Activated naive CD8-positive, alpha-beta T cell treated with anti-CD3 and anti-CD28 coated beads, Interleukin-2, amount 10 ng/mL, durations not matched to agents 7 days and 5 days (primary cell): ENCODE data around the gene MBTPS1. TPM values are rescaled to one million over a fixed set of nuclear protein-coding genes. Genes with fewer than 3 reads are reported as not detected.

ENCODE experiments used
- ATAC-seq: fragments of 150-1000 bp; cut with Tn5 transposase; one replicate; pipeline ENCODE4 v1.10.0; 2021; ENCODE audit warnings: low read depth, moderate library complexity
- POLR2A ChIA-PET: fragments of 350-600 bp; sonication (Branson Sonifier 250); formaldehyde crosslinking; loops from one replicate; lab custom pipeline; 2021; ENCODE audit warnings: antibody characterized with exemption; lab: Charles Lee
- DNase-seq: peaks from one replicate; pipeline ENCODE4 v3.0.0; 2021
- H3K27ac Mint-ChIP-seq: one replicate; pipeline ENCODE4 v1.8.0; 2022; ENCODE audit warnings: mild to moderate bottlenecking, mixed read lengths
- H3K27me3 Mint-ChIP-seq: one replicate; pipeline ENCODE4 v1.8.0; 2022; ENCODE audit warnings: mild to moderate bottlenecking, moderate library complexity, mixed read lengths
- H3K36me3 Mint-ChIP-seq: one replicate; pipeline ENCODE4 v1.8.0; 2021; ENCODE audit warnings: mild to moderate bottlenecking, mixed read lengths
- H3K4me1 Mint-ChIP-seq: one replicate; pipeline ENCODE4 v1.8.0; 2021; ENCODE audit warnings: mixed read lengths
- H3K4me3 Mint-ChIP-seq: one replicate; pipeline ENCODE4 v1.8.0; 2022; ENCODE audit warnings: mild to moderate bottlenecking, moderate library complexity, mixed read lengths
- H3K9me3 Mint-ChIP-seq: one replicate; pipeline ENCODE4 v1.8.0; 2021; ENCODE audit warnings: mixed read lengths
- total RNA-seq, 2 experiments: library from RNA; stranded (reverse); gene quantifications; one replicate each; pipeline ENCODE4 v1.2.3, GENCODE V29; 2021

Gene MBTPS1
- total RNA-seq, 2 experiments from 2014 or later: 73.2 to 85.4 TPM

DNA sequence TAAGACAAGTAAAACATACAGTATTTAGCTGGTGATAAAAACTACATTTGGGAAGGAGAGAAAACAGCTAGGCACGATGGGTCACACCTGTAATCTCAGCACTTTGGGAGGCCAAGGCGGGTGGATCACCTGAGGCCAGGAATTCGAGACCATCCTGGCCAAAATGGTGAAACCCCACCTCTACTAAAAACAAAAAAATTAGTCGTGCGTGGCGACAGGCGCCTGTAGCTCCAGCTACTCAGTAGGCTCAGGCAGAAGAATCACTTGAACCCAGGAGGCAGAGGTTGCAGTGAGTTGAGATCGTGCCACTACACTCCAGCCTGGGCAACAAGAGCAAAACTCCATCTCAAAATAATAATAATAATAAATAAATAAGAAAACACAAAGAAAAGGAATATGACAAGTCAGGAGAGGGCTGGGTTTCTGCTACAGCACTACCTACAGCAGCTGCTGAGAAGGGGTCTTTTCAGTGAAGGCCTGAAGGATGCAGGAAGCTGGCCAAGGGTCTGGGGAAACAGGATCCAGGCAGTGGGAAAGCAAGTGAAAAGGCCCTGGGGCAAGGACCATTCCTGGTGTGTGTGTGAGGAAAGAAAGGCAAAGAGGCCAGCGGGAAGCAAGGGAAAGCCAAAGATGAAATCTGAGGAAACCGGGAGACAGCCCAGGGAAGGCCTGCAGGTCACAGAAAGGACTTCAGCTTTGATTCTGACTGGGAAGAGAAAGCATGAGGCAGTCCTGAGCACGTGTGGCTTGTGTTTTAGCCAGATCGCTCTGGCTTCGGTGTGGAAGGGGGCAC lies 10.6 kb downstream of the MBTPS1 start:
- Mint-ChIP-seq H3K4me3 (no peak overlapping the region), H3K4me1 (peaks cover 6% of the 10 kb centered on the region), H3K9me3 (no peaks in the 10 kb centered on the region), H3K36me3 (peaks cover 4% of the 10 kb centered on the region), H3K27ac (no peak overlapping the region), H3K27me3 (no peaks in the 10 kb centered on the region)
- DNase-seq: no peak
- POLR2A ChIA-PET: interaction anchor here (2.7 kb wide), 1 partner anchor 11 kb away, joined by 10 read pairs; the partner anchor contains the start of gene MBTPS1
- no peak for ATAC-seq

DNA sequence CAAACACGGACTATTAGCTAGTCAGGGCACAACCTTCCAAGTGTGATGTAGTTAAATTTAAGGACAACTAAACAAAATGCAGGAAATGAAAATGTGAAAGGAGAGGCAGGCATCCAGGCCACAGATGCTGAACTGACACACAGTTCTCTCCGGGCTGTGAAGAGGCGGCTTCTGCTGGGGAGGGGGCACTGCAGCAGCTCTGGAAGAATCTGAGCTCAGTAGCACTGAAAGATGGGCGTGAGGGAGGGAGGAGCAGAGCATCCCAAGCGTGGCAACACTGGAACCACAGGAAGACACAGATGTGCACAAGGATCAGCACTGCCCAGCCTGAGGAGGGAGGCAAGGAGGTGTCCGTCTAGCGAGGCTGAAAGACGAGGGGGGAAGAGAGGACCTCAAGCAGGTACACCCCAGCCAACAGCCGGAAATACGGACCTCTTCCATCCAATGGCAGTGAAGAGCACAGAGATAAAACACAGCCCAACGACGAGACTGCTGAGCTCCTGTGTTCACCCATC lies 11.4 kb downstream of the MBTPS1 start:
- H3K4me1 Mint-ChIP-seq: peaks cover 8% of the 10 kb centered on the region
- H3K9me3 Mint-ChIP-seq: no peaks in the 10 kb centered on the region
- DNase-seq (no peak), ATAC-seq (no peak)
- no peak overlapping the region for H3K27ac Mint-ChIP-seq
- H3K4me3 Mint-ChIP-seq: no peak overlapping the region
- peaks cover 6% of the 10 kb centered on the region for H3K36me3 Mint-ChIP-seq
- H3K27me3 Mint-ChIP-seq: no peaks in the 10 kb centered on the region
- POLR2A ChIA-PET: no interaction called here

DNA sequence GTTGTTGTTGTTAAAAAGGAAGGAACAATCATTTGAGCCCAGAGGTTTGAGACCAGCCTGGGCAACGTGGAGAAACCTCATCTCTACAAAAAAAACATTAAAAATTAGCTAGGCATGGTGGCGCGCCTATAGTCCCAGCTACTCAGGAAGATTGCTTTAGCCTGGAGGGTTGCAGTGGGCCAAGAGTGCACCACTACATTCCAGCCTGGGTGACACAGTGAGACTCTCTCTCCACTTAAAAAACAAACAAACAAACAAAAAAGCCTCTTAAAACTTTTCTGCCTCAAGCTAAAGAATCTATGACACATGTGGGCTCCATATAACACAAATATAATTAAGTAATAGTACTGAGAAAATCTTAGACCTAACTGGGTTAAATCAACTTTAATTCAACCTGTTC lies 12.5 kb downstream of the MBTPS1 start:
- peaks cover 14% of the 10 kb centered on the region for H3K4me1 Mint-ChIP-seq
- H3K4me3 Mint-ChIP-seq: no peak overlapping the region
- DNase-seq (no peak), ATAC-seq (no peak)
- no peak overlapping the region for H3K27ac Mint-ChIP-seq
- H3K9me3 Mint-ChIP-seq: no peaks in the 10 kb centered on the region
- H3K36me3 Mint-ChIP-seq: peaks cover 8% of the 10 kb centered on the region
- POLR2A ChIA-PET: no interaction called here
- H3K27me3 Mint-ChIP-seq: no peaks in the 10 kb centered on the region

DNA sequence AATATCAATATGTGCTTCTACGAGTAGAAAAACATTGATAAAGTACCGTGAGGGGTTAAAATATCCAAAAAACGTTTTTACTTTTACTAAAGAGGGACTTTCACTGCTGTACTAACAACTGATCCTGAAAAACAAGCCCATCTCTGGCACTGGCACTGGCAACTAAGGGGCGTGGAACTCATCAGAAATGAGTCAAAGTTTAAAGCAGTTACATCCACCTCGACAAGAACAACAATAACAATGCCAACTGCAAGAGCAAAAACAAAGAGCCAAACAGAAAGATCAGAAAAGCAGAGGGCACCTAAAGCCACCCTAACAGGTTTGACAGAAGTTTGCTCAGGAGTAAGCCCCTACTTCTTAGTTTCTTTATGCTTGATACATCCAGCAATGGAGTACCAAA lies 13.1 kb downstream of the MBTPS1 start:
- Mint-ChIP-seq H3K4me1 (peaks cover 19% of the 10 kb centered on the region), H3K36me3 (peaks cover 10% of the 10 kb centered on the region), H3K27me3 (no peaks in the 10 kb centered on the region), H3K4me3 (no peak overlapping the region), H3K27ac (no peak overlapping the region), H3K9me3 (no peaks in the 10 kb centered on the region)
- POLR2A ChIA-PET: no interaction called here
- no peak for DNase-seq
- no peak for ATAC-seq

DNA sequence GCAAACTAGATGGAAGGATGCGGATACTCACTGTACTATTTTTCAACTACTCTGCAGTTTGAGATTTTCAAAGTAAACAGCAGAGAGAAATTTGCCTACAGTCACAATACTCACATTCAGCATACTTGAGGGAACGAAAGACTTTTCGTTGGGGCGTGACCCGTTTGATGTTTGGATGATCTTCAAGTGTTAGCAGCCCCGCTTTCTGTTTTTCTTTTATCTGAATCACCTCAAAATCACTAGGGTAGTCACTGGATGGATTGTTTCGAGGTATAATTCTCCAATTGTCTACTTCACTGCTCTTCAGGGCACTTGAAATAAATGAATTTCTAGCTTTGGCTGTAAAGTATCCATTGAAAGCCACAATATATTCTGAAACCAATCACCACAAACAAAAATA lies 17.8 kb downstream of the MBTPS1 start:
- Mint-ChIP-seq H3K4me3 (no peak overlapping the region), H3K4me1 (peaks cover 17% of the 10 kb centered on the region), H3K9me3 (no peaks in the 10 kb centered on the region), H3K36me3 (peaks cover 19% of the 10 kb centered on the region), H3K27me3 (no peaks in the 10 kb centered on the region), H3K27ac (no peak overlapping the region)
- POLR2A ChIA-PET: no interaction called here
- ATAC-seq (no peak), DNase-seq (no peak)

DNA sequence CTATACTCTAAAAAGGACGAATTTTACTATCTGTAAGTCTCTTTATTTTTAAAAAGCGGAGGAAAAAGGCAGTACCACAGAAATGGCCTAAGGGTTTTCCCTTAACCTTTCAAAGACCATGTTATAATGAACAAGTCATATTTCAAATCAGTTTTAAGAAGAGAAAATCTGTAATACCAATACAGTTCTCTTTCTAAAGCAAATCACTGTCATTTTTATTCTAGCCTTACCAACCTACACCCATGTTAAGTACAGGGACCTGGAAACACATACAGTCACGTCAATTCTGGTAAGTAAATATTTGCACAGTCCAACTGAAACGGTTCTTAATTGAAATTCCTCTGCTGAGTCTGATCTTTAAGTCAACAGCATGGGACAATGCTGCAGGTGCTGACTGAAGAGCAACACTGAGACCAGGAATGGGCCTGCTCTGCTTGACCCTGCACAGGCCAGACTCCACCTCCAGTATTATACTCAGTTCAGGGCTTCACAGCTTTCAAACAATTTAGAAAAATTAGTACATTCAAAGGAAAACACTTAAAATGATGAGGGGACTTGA lies 20.2 kb downstream of the MBTPS1 start:
- Mint-ChIP-seq H3K4me3 (no peak overlapping the region), H3K9me3 (no peaks in the 10 kb centered on the region), H3K4me1 (peaks cover 15% of the 10 kb centered on the region), H3K27ac (no peak overlapping the region), H3K27me3 (no peaks in the 10 kb centered on the region), H3K36me3 (peaks cover 21% of the 10 kb centered on the region)
- DNase-seq (no peak), ATAC-seq (no peak)
- POLR2A ChIA-PET: no interaction called here

DNA sequence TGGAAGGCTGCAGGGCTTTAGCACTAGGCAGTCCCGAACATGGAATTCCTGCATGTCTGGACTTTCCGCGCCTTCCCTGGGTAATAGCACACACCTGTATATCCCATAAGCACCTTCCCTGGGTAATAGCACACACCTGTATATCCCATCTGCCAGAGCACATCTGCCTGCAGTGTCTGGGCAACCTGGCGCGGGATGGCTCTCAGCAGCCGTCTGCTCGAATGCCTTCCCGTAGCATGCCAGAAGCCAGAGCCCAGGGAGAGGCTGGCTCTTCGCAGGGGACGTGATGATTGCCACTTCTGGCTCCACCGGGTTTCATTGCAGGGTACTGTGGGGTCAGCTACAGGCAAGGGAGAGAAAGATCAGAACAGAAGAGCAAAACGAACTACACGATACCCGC lies 21.3 kb downstream of the MBTPS1 start:
- no peak for DNase-seq
- H3K4me1 Mint-ChIP-seq: peaks cover 13% of the 10 kb centered on the region
- POLR2A ChIA-PET: no interaction called here
- H3K27me3 Mint-ChIP-seq: no peaks in the 10 kb centered on the region
- H3K27ac Mint-ChIP-seq: no peak overlapping the region
- ATAC-seq: no peak
- H3K4me3 Mint-ChIP-seq: no peak overlapping the region
- H3K9me3 Mint-ChIP-seq: no peaks in the 10 kb centered on the region
- peaks cover 21% of the 10 kb centered on the region for H3K36me3 Mint-ChIP-seq

DNA sequence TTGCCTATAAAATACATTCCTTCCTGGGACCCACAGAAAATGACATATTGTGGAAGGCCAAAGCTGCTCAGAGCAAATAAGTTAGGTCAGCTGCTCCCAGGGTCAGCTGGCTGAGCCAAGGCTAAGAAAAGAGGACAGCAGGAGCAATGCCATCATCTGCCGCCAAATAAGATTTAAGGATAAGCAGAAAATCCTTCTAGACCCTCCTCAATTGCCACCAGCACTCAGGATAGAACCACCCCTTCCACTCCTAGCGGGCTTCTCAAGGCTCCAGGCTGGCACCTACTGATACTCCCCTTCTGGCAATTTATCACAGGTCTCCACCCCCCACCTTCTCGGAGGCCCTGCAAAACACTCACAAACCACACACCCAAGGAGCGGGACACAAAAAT lies 22.9 kb downstream of the MBTPS1 start:
- ATAC-seq (no peak), DNase-seq (no peak)
- Mint-ChIP-seq H3K4me1 (peaks cover 13% of the 10 kb centered on the region), H3K27me3 (no peaks in the 10 kb centered on the region), H3K36me3 (peaks cover 24% of the 10 kb centered on the region), H3K9me3 (no peaks in the 10 kb centered on the region), H3K27ac (no peak overlapping the region), H3K4me3 (no peak overlapping the region)
- POLR2A ChIA-PET: no interaction called here

DNA sequence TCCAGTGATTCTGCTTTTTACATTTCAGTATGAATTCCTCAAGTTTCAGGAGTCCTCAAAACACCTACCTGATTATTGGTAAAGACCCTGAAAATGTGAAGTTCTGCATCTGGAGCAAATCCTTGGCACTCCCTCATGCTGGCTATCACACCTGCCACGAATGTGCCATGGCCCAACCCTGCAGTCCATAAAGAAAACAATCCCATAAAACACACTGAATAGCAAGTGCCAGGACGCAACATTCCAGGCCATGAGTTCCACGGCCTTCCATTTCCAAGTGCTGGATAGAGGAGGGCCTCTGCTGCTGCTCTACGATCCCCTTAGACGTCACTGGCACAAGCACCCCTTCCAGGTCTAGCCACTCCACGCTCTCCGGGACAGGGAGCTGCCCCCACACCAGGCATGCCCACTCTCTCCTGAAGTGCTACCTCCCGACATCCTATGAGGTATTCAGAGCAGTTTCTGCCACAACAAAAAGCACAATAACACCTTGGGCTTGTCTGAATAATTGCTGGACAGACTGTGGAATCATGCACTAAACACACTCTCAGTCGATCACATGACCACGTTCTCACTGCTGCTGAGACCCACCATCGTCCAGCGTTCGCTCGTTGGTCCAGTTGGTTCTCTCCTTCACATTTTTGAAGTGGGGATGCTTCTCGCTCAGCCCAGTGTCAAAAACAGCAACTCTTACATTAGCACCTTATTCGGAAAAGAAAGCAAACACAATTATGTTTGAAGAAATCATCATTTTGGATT lies 23.4 kb downstream of the MBTPS1 start:
- H3K27ac Mint-ChIP-seq: no peak overlapping the region
- no peaks in the 10 kb centered on the region for H3K9me3 Mint-ChIP-seq
- no peak overlapping the region for H3K4me3 Mint-ChIP-seq
- H3K4me1 Mint-ChIP-seq: peaks cover 17% of the 10 kb centered on the region
- H3K36me3 Mint-ChIP-seq: peaks cover 25% of the 10 kb centered on the region
- no peak for DNase-seq
- ATAC-seq: no peak
- H3K27me3 Mint-ChIP-seq: no peaks in the 10 kb centered on the region
- POLR2A ChIA-PET: no interaction called here

DNA sequence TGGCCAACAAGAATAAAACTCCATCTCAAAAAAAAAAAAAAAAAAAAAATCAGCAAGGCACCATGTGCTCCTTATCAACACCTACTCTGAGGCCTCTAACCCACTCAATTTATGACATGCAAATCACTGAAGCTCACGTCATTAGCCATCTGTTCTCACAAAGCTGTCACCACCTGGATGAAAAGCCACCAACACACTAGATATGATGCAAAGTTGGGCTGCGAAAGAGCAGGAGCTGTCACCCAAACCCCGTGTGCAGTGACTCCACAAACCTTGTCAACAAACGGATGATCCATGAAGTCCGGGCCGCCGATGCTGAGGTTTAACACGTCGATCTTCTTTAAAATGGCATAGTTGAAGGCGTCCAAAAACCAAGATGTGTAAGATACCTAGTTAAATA lies 25.3 kb downstream of the MBTPS1 start:
- Mint-ChIP-seq H3K4me3 (no peak overlapping the region), H3K36me3 (peaks cover 29% of the 10 kb centered on the region), H3K27ac (no peak overlapping the region), H3K4me1 (peaks cover 29% of the 10 kb centered on the region), H3K27me3 (no peaks in the 10 kb centered on the region), H3K9me3 (no peaks in the 10 kb centered on the region)
- ATAC-seq (no peak), DNase-seq (no peak)
- POLR2A ChIA-PET: no interaction called here

DNA sequence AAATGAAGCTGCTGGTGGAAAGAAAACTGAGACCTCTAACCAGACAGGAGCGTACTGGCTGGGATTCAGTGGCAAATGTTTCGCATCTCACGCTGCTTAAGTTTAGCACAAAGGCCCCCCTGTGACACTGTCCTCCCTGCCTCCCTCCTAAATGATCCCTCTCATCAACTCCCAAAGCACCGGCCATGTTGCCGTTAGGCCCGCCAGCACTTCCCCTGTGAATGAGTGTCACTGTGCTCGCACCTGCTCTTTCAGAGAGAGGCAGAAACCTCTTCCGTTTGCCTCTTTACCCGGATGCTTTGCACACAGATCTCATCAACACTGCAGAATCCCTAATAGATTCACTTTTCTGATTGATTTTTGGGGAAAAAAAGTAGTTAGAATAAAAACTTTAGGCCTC lies 26.5 kb downstream of the MBTPS1 start:
- peak overlapping the region; percentile 39 for H3K4me3 Mint-ChIP-seq
- H3K27ac Mint-ChIP-seq: peak overlapping the region; percentile 79
- no peak for DNase-seq
- no peak for ATAC-seq
- H3K27me3 Mint-ChIP-seq: no peaks in the 10 kb centered on the region
- POLR2A ChIA-PET: interaction anchor here (0.6 kb wide), 1 partner anchor 17 kb away, joined by 3 read pairs; no protein-coding TSS in a partner anchor
- H3K36me3 Mint-ChIP-seq: peaks cover 35% of the 10 kb centered on the region
- H3K4me1 Mint-ChIP-seq: peaks cover 38% of the 10 kb centered on the region
- no peaks in the 10 kb centered on the region for H3K9me3 Mint-ChIP-seq

DNA sequence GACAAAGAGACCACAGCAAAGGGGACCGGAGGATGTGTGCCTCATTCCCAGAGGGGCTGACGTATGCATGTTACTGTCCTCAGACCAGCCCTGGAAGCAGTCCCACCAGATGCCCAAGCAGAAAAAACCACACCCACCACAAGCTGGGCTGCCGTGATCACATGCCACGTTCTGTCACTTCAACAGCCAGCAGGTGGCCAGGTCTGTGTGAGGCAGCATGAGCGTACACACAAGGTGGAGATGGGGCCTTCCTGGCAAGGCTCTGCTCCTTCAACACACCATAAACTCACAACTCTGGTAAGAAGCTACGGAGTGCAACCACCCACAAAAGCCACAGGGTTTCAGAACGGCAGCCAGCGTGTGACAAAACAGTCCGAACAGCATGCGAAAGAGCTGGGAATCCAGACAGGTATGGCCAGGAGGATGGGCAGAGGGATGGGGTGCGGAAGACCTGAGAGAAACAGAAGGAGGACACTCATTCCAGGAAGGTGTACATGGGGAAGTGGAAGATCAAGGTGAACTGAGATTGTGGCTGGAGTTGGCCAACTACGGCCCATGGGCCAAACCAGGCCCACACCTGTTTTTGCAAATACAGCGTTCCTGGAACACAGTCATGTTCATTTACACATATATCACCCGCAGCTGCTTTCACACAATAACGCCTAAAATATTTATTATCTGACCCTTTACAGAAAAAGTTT lies 27.9 kb downstream of the MBTPS1 start:
- POLR2A ChIA-PET: interaction anchor here (2.1 kb wide), 1 partner anchor 28 kb away, joined by 16 read pairs; the partner anchor contains the start of gene MBTPS1
- H3K36me3 Mint-ChIP-seq: peaks cover 32% of the 10 kb centered on the region

More for the DNA sequence above, 27.9 kb downstream of the MBTPS1 start:
- peak; percentile 52 for DNase-seq
- peak overlapping the region; percentile 73 for H3K27ac Mint-ChIP-seq
- H3K27me3 Mint-ChIP-seq: no peaks in the 10 kb centered on the region
- peaks cover 43% of the 10 kb centered on the region for H3K4me1 Mint-ChIP-seq
- ATAC-seq: peak; percentile 71
- no peaks in the 10 kb centered on the region for H3K9me3 Mint-ChIP-seq
- H3K4me3 Mint-ChIP-seq: peak overlapping the region; percentile 35
